ENCODE data around the gene ME1. TPM values are rescaled to one million over a fixed set of nuclear protein-coding genes. Genes with fewer than 3 reads are reported as not detected.
A peak's percentile ranks its signal among the peaks of the same experiment; 100 is the strongest.
"Not testable (repeated sequence)": the region's sequence is repeated elsewhere in the genome, so short reads cannot be mapped to it uniquely, and the experiment has no call there.

ME1 gene
- polyA plus RNA-seq (ENCODE audit: insufficient read length in 4 of 4), result 1 to 10 TPM; 2.1 to 2.8 (median 2.4) TPM

- DNase-seq (ENCODE audit: low read depth in 4 of 4, low spot score in 2 of 4), result peak in 1 of 4 donors; percentile 27
Observed at GRCh38 chr6:83430611-83431544, at the start of gene ME1. Gene ME1, minus strand, starts transcription at chr6:83431051. Its CDS starts 97 bp downstream, at chr6:83430954.

DNA sequence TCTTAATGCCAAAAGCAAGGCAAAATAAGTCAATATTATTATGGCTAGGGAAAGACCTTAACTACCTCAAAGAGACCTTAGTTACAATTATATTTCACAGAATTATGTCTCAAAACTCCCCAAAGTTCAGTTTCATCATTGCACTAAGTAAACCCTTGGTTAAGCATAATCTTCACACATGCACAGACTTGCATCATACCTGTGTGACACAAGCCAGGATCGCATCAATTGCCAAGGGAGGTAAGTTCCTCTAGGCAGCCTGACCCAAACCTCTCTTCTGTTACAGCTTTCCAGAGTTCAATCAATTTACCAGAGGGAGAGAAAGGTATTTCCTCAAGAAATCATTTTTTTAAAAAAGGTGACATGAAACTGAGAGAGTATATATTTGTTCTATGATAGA is 49.6 kb upstream of the ME1 start:
- DNase-seq (ENCODE audit: low read depth in 4 of 4, low spot score in 2 of 4), result no peak

DNA sequence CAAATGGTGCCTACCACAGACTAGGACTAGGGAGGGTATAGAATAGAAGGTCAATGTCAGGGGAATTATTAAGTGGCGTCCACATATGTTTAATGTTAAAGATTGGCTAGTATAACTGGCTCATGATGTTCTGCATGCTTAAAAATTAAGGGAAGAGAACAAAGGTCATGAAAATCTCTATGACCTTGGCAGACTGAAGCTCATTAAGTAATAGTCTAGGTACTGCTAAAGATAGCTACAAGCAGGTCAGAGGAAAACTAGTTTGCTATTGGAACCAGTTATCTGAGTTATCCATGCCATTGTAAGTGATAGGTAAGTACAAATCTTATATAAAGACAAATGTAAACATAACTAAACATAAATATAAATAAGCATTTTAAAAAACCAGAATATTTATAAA is 48.5 kb upstream of the ME1 start:
- DNase-seq (ENCODE audit: low read depth in 4 of 4, low spot score in 2 of 4), result no peak

DNA sequence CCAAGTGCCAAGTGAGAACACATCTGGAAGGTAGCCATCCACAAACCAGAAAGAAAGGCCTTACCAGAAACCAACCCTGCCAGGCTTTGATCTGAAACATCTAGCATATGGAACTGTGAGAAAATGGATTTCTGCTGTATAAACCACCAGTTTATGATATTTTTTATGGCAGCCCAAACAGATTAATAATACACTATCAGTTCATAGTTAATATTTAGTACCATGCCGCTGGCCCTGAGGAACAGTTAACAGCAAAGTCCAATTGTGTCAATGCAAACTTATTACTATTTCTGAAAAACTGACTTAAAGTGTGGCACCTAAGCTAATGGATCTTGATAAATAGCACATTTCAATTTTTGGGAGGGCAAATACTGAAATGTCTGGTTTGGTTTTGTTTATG is 46.1 kb upstream of the ME1 start:
- no peak for DNase-seq (ENCODE audit: low read depth in 4 of 4, low spot score in 2 of 4)

DNA sequence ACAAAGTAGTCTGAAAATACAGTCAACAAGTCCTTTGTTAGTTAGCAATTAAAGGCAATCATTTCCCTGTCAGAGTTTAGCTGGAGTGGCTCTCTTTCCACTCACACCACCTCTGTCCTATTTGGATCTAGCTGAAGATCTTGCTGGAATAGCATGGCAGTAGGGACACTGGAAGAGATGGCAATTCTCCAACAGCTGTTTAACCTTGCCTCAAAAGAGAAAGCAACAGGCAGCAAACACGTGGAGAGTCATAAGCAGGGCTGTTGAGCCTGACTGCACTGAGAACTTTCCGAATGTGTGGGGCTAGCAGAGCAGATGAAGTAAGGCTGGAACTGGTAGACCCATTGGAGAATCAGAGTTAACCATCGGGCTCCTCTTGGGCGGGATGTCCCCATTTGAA is 43.5 kb upstream of the ME1 start:
- DNase-seq (ENCODE audit: low read depth in 4 of 4, low spot score in 2 of 4), result no peak

- DNase-seq (ENCODE audit: low read depth in 4 of 4, low spot score in 2 of 4), result no peak
Observed at GRCh38 chr6:83472767-83473166, 41.9 kb upstream of the ME1 start.

DNA sequence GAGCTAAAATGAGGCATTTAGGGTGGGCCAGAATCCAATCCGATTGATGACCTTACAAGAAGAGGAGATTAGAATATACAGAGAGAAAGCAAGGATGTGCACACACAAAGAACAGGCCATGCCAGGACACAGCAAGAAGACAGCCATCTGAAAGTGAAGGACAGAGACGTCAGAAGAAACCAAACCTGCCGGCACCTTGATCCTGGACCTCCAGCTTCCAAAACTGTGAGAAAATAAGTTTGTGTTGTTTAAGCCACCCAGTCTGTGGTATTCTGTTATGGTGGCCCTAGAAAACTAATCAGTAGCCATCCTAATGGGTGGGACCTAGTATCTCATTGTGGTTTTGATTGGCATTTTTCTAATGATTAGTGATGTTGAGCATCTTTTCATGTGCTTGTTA is 39.7 kb upstream of the ME1 start:
- DNase-seq (ENCODE audit: low read depth in 4 of 4, low spot score in 2 of 4), result no peak

GRCh38 chr6:83470001-83470400 is 39.1 kb upstream of the ME1 start:
- DNase-seq (ENCODE audit: low read depth in 4 of 4, low spot score in 2 of 4), result no peak

DNA sequence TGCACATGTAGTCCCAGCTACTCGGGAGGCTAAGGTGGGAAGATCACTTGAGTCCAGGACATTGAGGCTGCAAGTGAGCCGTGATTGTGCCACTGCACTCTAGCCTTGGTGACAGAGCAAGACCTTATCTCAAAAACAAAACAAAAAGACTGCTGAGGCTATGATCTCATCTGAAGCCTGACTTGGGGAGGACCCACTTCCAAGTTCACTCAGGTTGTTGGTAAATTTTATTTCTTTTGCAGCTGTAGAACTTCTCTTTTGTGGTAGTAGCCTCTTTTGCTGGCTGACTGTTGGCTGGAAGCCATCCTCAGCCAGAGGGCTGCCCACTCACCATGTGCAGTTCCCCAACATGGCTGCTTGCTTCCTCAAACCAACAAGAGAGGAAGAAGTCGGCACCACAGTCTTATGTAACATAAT is 36.8 kb upstream of the ME1 start:
- DNase-seq (ENCODE audit: low read depth in 4 of 4, low spot score in 2 of 4), result no peak

GRCh38 chr6:83466328-83466727 is 35.5 kb upstream of the ME1 start:
- DNase-seq (ENCODE audit: low read depth in 4 of 4, low spot score in 2 of 4), result no peak

DNA sequence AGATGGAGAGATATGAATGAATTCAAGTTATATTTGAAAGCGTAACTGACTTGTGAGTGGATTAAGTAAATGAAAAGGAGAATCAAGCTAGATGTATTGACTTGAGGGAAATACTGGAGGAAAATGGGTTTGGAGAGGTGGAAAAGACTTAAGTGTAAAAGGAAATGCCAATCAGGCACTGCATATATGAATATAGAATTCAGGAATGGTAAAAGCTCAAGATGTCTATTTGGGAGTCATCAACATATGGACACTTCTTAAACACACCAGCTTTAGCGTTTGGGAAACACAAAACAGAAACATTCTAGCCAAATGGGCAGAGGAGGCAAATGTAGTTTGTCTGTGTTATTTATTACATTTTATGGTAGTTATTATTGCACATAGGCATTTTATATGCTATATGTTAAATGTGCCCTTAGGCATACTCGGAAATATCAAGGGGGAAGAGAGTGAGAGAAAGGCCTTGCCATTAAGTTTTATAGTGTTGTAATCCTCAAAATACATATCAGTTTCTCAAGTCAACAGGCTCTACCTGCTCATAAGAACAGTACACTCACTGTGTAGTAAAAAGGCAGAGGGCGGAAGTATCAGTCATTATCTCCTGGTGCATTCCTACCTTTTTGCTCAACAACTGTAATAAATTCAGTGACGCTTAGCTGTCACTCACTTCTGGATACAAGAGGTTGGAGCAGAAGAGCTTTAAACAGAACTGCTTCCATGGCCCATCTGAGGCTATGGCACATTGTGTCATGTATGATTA is 33.7 kb upstream of the ME1 start:
- DNase-seq (ENCODE audit: low read depth in 4 of 4, low spot score in 2 of 4), result no peak

- DNase-seq (ENCODE audit: low read depth in 4 of 4, low spot score in 2 of 4), result no peak
Observed at GRCh38 chr6:83463886-83464285, 33.0 kb upstream of the ME1 start.

GRCh38 chr6:83462524-83462923 is 31.7 kb upstream of the ME1 start:
- no peak for DNase-seq (ENCODE audit: low read depth in 4 of 4, low spot score in 2 of 4)

DNA sequence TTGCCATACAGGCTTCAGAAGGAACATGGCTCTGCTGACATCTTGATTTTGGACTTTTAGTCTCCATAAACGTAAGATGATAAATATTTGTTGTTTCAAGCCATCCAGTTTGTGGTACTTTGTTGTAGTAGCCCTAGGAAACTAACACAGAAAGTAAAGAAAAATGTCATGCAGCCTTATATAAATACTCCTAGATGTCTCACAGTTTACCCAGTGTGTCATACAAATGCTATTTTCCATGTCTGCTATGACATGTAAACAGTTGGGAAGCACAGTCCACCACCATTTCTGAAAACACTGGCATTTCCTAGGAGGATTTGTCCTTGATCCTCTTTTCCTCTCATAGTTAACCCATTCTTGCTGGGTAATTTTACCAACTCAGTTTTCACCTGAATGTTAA is 30.6 kb upstream of the ME1 start:
- DNase-seq (ENCODE audit: low read depth in 4 of 4, low spot score in 2 of 4), result no peak

DNA sequence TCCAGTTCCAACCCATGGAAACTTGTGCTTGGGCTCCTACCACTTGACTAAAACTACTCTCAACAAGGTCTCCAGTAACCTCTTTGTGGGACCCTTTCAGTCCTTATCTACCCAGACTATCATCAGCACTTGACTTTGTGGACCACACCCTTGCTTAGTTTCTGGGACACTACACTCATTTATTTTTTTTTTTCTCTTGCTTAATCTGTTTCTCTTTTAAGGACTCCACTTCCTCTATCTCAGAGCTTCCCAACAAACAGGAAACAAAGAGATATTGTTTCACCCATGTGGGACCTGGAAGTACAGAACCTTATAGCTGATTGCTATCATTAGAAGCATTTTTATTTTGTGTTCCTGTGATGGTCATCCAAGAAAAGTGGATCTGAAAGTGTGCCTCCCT is 28.8 kb upstream of the ME1 start:
- no peak for DNase-seq (ENCODE audit: low read depth in 4 of 4, low spot score in 2 of 4)

- not testable (repeated sequence) for DNase-seq (ENCODE audit: low read depth in 4 of 4, low spot score in 2 of 4)
Observed at GRCh38 chr6:83450015-83450414, 19.2 kb upstream of the ME1 start.

DNA sequence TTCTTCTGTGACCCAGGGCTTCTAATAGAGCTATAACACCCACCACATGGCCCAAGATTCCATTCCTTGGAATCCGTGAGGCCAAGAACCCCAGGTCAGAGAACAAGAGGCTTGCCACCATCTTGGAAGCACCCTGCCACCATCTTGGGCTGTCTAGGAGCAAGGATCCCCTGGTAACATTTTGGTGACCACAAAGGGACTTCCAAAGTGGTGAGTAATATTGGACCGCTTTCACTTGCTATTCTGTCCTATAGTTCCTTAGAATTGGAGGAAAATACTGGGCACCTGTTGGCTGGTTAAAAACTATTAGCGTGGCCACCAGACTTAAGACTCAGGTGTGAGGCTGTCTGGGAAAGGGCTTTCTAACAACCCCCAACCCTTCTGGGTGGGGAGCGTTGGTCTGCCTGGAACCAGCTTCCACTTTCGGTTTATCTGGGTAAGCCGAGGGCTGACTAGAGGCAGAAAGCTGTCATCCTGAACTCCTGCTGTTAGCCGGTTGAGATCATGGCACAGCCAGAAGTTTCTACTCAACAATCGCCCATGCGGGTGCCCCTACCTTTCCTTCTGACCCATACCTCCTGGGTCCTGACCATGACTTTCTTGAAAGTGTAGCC is 13.3 kb upstream of the ME1 start:
- DNase-seq (ENCODE audit: low read depth in 4 of 4, low spot score in 2 of 4), result not testable (repeated sequence)

GRCh38 chr6:83443516-83443915 is 12.7 kb upstream of the ME1 start:
- no peak for DNase-seq (ENCODE audit: low read depth in 4 of 4, low spot score in 2 of 4)

DNA sequence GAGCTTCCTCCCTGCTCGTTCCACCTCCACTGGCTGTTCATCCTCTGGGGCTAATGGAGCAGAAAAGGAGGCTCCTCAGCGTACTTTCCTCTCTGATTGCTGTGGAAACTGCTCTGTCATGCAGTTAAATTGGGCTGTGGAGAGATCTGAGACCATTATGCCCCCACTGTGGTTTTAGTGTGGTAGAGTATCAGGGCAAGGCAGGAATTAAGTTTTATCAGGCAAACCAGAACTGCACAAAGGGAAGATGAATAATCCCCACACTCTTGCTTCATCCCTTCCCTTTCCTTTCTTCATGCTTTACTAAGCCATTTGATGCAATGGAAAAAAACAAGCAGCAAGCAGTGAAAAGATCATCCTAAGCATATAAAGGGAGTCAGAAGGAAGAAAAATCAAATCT is 11.9 kb upstream of the ME1 start:
- DNase-seq (ENCODE audit: low read depth in 4 of 4, low spot score in 2 of 4), result no peak

DNA sequence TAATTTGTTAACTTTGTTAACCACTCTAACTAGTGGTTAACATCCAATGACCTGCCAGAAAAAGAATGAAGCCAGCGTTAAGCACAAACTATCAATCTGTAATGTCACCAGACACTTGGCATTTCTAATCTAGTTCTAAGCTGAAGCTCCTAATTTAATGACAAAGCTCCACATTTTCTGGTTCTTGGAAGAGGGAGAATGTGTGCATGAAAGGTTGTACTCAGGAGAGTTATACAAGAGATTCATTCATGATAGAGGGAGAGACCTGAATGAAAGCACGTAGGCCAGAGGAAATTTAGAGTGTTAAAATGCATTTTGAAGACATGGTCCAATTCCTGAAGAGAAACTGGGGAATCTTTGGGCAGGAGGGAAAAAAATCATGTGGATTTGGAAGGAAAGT is 8.3 kb upstream of the ME1 start:
- no peak for DNase-seq (ENCODE audit: low read depth in 4 of 4, low spot score in 2 of 4)

DNA sequence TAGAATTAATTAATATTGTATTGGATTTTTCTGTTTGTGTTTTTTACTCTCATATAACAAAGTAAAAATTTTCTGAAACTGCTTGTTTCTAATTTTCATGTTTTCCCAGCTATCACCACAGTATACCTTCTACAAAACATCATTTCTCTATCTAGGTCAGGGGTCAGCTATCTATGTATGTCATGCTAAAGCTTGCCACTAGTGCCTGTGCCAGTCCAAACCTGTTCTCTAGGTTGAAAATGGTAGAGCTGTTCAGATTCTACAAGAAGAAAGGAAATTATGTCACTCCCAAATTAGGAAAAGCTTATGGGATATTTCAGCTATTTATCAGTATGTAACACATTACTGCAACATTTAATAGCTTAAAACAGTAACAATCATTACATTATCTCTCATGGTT is 5.8 kb upstream of the ME1 start:
- DNase-seq (ENCODE audit: low read depth in 4 of 4, low spot score in 2 of 4), result no peak
